ENCODE measurements around the gene GPR101. TPM values are rescaled to one million over a fixed set of nuclear protein-coding genes. Genes with fewer than 3 reads are reported as not detected.

GPR101 gene
- total RNA-seq, 3 donors from 2014 or later (not counting 1 experiment from before 2014, with no cell fraction given): 0.23 to 0.33 TPM; not detected in 1

GRCh38 chrX:137031517-137032340 is 2.1 kb downstream of the GPR101 start:
- Histone ChIP-seq H3K9me3 (ENCODE audit: control insufficient read depth, insufficient read depth, low read length) (no peaks in the 10 kb centered on the region), H3K4me1 (ENCODE audit: control insufficient read depth, insufficient read depth, low read length) (peaks cover 16% of the 10 kb centered on the region), H3K27ac (ENCODE audit: low read length) (no peak overlapping the region), H3K4me3 (ENCODE audit: low read length) (peak overlapping the region; percentile 14), H3K36me3 (ENCODE audit: control insufficient read depth, insufficient read depth, low read length) (no peaks in the 10 kb centered on the region), H3K27me3 (ENCODE audit: control insufficient read depth, insufficient read depth, low read length) (peaks cover 15% of the 10 kb centered on the region)
- Mint-ChIP-seq H3K27ac (no peak overlapping the region), H3K36me3 (no peaks in the 10 kb centered on the region), H3K4me3 (peak overlapping the region; percentile 40), H3K9me3 (no peaks in the 10 kb centered on the region), H3K4me1 (no peaks in the 10 kb centered on the region), H3K27me3 (ENCODE audit: low read depth in 2 of 2) (peaks cover 24 to 42% of the 10 kb centered on the region in 2 donors)
- WGBS (ENCODE audit: insufficient coverage): 2% methylated on average over 49 of the region's 49 CpGs
- DNase-seq: peak in 1 of 2 donors; percentile 73
- TF ChIP-seq CTCF (IDR thresholded peaks at IDR 0.05): no peak
- intact Hi-C loops (cut with micrococcal nuclease): no loop called here
- ATAC-seq: peak; percentile 47 to 63 (median 49)

GRCh38 chrX:137031039-137031438 is 2.8 kb downstream of the GPR101 start:
- Mint-ChIP-seq H3K4me1 (no peaks in the 10 kb centered on the region), H3K36me3 (no peaks in the 10 kb centered on the region), H3K4me3 (peak overlapping the region; percentile 40), H3K27me3 (ENCODE audit: low read depth in 2 of 2) (peaks cover 24 to 47% of the 10 kb centered on the region in 2 donors), H3K27ac (no peak overlapping the region), H3K9me3 (no peaks in the 10 kb centered on the region)
- intact Hi-C loops (cut with micrococcal nuclease): no loop called here
- H3K27me3 ChIP-seq (ENCODE audit: control insufficient read depth, insufficient read depth, low read length): peaks cover 15% of the 10 kb centered on the region
- no peak for ATAC-seq
- no peak overlapping the region for H3K4me3 ChIP-seq (ENCODE audit: low read length)
- no peaks in the 10 kb centered on the region for H3K9me3 ChIP-seq (ENCODE audit: control insufficient read depth, insufficient read depth, low read length)
- no peak for DNase-seq
- 22% methylated on average over 15 of the region's 16 CpGs for WGBS (ENCODE audit: insufficient coverage)
- no peak for TF ChIP-seq CTCF (IDR thresholded peaks at IDR 0.05)
- peaks cover 16% of the 10 kb centered on the region for H3K4me1 ChIP-seq (ENCODE audit: control insufficient read depth, insufficient read depth, low read length)
- H3K27ac ChIP-seq (ENCODE audit: low read length): no peak overlapping the region
- H3K36me3 ChIP-seq (ENCODE audit: control insufficient read depth, insufficient read depth, low read length): no peaks in the 10 kb centered on the region

- Mint-ChIP-seq H3K4me1 (no peaks in the 10 kb centered on the region), H3K4me3 (no peak overlapping the region), H3K27ac (no peak overlapping the region), H3K27me3 (ENCODE audit: low read depth in 2 of 2) (peaks cover 14 to 47% of the 10 kb centered on the region in 2 donors), H3K9me3 (no peaks in the 10 kb centered on the region), H3K36me3 (no peaks in the 10 kb centered on the region)
- H3K27me3 ChIP-seq (ENCODE audit: control insufficient read depth, insufficient read depth, low read length): peaks cover 10% of the 10 kb centered on the region
- H3K4me3 ChIP-seq (ENCODE audit: low read length): no peak overlapping the region
- no peak for DNase-seq
- H3K36me3 ChIP-seq (ENCODE audit: control insufficient read depth, insufficient read depth, low read length): no peaks in the 10 kb centered on the region
- H3K4me1 ChIP-seq (ENCODE audit: control insufficient read depth, insufficient read depth, low read length): peaks cover 14% of the 10 kb centered on the region
- TF ChIP-seq CTCF (IDR thresholded peaks at IDR 0.05): no peak
- ATAC-seq: no peak
- intact Hi-C loops (cut with micrococcal nuclease): no loop called here
- no peaks in the 10 kb centered on the region for H3K9me3 ChIP-seq (ENCODE audit: control insufficient read depth, insufficient read depth, low read length)
- H3K27ac ChIP-seq (ENCODE audit: low read length): no peak overlapping the region
- no CpG with 5 or more reads among the region's 2 CpGs for WGBS (ENCODE audit: insufficient coverage)
Measured at GRCh38 chrX:137028699-137029098, 5.1 kb downstream of the GPR101 start.

Measured in natural killer cell (primary cell).